Measurements from ENCODE around the gene HCRTR1. TPM values are rescaled to one million over a fixed set of nuclear protein-coding genes. Genes with fewer than 3 reads are reported as not detected.

HCRTR1 gene
- not detected in 2 replicates for total RNA-seq (2014; rRNA removed; shearing (Covaris generic))

- no peak for DNase-seq (ENCODE audit: low spot score)
Measured at GRCh38 chr1:31617218-31617915, at the start of gene HCRTR1. TSS of gene HCRTR1 (plus strand) at chr1:31617689. CDS start at chr1:31619193, 1,504 bp downstream.

- DNase-seq (ENCODE audit: low spot score) = no peak
Measured at GRCh38 chr1:31567956-31568570, 49.4 kb upstream of the HCRTR1 start.

GRCh38 chr1:31568895-31569595, 48.4 kb upstream of the HCRTR1 start:
- no peak for DNase-seq (ENCODE audit: low spot score)

- DNase-seq (ENCODE audit: low spot score) = no peak
Measured at GRCh38 chr1:31569596-31570173, 47.8 kb upstream of the HCRTR1 start.

GRCh38 chr1:31570228-31570627, 47.3 kb upstream of the HCRTR1 start:
- no peak for DNase-seq (ENCODE audit: low spot score)

- DNase-seq (ENCODE audit: low spot score) = no peak
Measured at GRCh38 chr1:31570906-31571305, 46.6 kb upstream of the HCRTR1 start.

GRCh38 chr1:31571340-31572295, 45.9 kb upstream of the HCRTR1 start:
- DNase-seq (ENCODE audit: low spot score) = no peak

GRCh38 chr1:31572323-31573104, 45.0 kb upstream of the HCRTR1 start:
- no peak for DNase-seq (ENCODE audit: low spot score)

- no peak for DNase-seq (ENCODE audit: low spot score)
Measured at GRCh38 chr1:31573261-31573660, 44.2 kb upstream of the HCRTR1 start.

- no peak for DNase-seq (ENCODE audit: low spot score)
Measured at GRCh38 chr1:31574749-31575368, 42.6 kb upstream of the HCRTR1 start.

- no peak for DNase-seq (ENCODE audit: low spot score)
Measured at GRCh38 chr1:31575369-31576140, 41.9 kb upstream of the HCRTR1 start.

- no peak for DNase-seq (ENCODE audit: low spot score)
Measured at GRCh38 chr1:31576201-31576669, 41.3 kb upstream of the HCRTR1 start, which contains the start of gene TINAGL1. TSS of gene TINAGL1 (plus strand) at chr1:31576515. CDS start at chr1:31577149, 634 bp downstream.

- DNase-seq (ENCODE audit: low spot score) = no peak
Measured at GRCh38 chr1:31576743-31577455, 40.6 kb upstream of the HCRTR1 start.

- no peak for DNase-seq (ENCODE audit: low spot score)
Measured at GRCh38 chr1:31577515-31578192, 39.8 kb upstream of the HCRTR1 start.

GRCh38 chr1:31579374-31579773, 38.1 kb upstream of the HCRTR1 start:
- DNase-seq (ENCODE audit: low spot score) = no peak

- no peak for DNase-seq (ENCODE audit: low spot score)
Measured at GRCh38 chr1:31580513-31580870, 37.0 kb upstream of the HCRTR1 start.

- DNase-seq (ENCODE audit: low spot score) = no peak
Measured at GRCh38 chr1:31580891-31581603, 36.4 kb upstream of the HCRTR1 start.
